SK-N-SH treated with all-trans-retinoic acid at 6 μM for 48 hours (cell line): Measurements from ENCODE around the gene FANCC.

Experiments
- ARNTL ChIP-seq: fragments of 450-650 bp; formaldehyde crosslinking; IDR thresholded peaks from 2 replicates; pipeline ENCODE4 v1.5.0; 2020; ENCODE audit warnings: low read depth, mild to moderate bottlenecking, moderate library complexity, borderline replicate concordance
- OSR1 ChIP-seq: fragments of 250-450 bp; sonication (Bioruptor Pico); IDR thresholded peaks from 2 replicates; pipeline ENCODE4 v1.8.0; 2022; ENCODE audit warnings: moderate library complexity, mild to moderate bottlenecking, inconsistent platforms
- RARB ChIP-seq: fragments of 250-450 bp; sonication (Bioruptor Pico); IDR thresholded peaks from 2 replicates; pipeline ENCODE4 v1.8.0; 2021; ENCODE audit warnings: mild to moderate bottlenecking, moderate library complexity
- TOX ChIP-seq: fragments of 250-450 bp; sonication (Bioruptor Pico); IDR thresholded peaks from 2 replicates; pipeline ENCODE4 v1.8.0; 2021; ENCODE audit warnings: mild to moderate bottlenecking, moderate library complexity, borderline replicate concordance
- ZC3H10 ChIP-seq: fragments of 250-450 bp; sonication (Bioruptor Pico); IDR thresholded peaks from 2 replicates; pipeline ENCODE4 v1.5.1; 2021; ENCODE audit warnings: mild to moderate bottlenecking, moderate library complexity
- ZFP3 ChIP-seq: fragments of 250-450 bp; sonication (Bioruptor Pico); IDR thresholded peaks from 2 replicates; pipeline ENCODE4 v1.5.0; 2020; ENCODE audit warnings: mild to moderate bottlenecking, moderate library complexity
- ZFP30 ChIP-seq: fragments of 450-650 bp; formaldehyde crosslinking; IDR thresholded peaks from 2 replicates; pipeline ENCODE4 v1.5.0; 2022; ENCODE audit warnings: mild to moderate bottlenecking, moderate library complexity
- ZNF565 ChIP-seq: fragments of 450-650 bp; formaldehyde crosslinking; conservative IDR thresholded peaks from 2 replicates; pipeline ENCODE4 v1.5.0; 2020; ENCODE audit warnings: low read depth, mild to moderate bottlenecking, moderate library complexity
- TF ChIP-seq, protein P1 (sequence below): fragments of 250-450 bp; sonication (Bioruptor Pico); IDR thresholded peaks from 2 replicates; pipeline ENCODE4 v1.5.0; 2020; ENCODE audit warnings: mild to moderate bottlenecking, moderate library complexity
- TF ChIP-seq, protein P2 (sequence below): fragments of 250-450 bp; sonication (Bioruptor Pico); IDR thresholded peaks from 2 replicates; pipeline ENCODE4 v1.8.0; 2020; ENCODE audit warnings: mild to moderate bottlenecking, moderate library complexity, borderline replicate concordance
- TF ChIP-seq, protein P3 (sequence below): fragments of 250-450 bp; sonication (Bioruptor Pico); IDR thresholded peaks from 2 replicates; pipeline ENCODE4 v1.5.1; 2021; ENCODE audit warnings: mild to moderate bottlenecking, moderate library complexity

DNA sequence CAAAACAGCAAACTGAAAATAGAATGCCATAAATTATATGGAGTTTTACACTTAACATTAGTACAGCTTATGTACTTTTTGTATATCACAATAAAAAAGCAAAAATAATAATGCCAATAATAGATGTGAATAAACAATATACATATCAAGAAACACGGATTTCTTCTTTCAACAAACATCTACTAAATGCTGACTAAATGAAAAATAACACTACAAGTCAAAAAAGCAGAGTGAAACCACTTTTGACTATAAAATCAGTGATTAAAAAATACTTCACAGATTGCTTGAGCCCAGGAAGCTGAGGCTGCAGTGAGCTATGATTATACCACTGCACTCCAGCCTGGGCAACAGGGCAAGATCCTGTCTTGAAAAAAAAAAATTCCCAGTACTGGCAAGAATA, 32.2 kb downstream of the FANCC start:
- TF ChIP-seq RARB (CRISPR knock-in tag) (no peak), ZFP3 (CRISPR knock-in tag) (no peak), ZFP30 (CRISPR knock-in tag) (no peak), ZNF565 (CRISPR knock-in tag) (no peak), OSR1 (no peak), TOX (CRISPR knock-in tag) (no peak), ARNTL (CRISPR knock-in tag) (no peak), ZC3H10 (CRISPR knock-in tag) (no peak)
- TF ChIP-seq, protein P1, sequence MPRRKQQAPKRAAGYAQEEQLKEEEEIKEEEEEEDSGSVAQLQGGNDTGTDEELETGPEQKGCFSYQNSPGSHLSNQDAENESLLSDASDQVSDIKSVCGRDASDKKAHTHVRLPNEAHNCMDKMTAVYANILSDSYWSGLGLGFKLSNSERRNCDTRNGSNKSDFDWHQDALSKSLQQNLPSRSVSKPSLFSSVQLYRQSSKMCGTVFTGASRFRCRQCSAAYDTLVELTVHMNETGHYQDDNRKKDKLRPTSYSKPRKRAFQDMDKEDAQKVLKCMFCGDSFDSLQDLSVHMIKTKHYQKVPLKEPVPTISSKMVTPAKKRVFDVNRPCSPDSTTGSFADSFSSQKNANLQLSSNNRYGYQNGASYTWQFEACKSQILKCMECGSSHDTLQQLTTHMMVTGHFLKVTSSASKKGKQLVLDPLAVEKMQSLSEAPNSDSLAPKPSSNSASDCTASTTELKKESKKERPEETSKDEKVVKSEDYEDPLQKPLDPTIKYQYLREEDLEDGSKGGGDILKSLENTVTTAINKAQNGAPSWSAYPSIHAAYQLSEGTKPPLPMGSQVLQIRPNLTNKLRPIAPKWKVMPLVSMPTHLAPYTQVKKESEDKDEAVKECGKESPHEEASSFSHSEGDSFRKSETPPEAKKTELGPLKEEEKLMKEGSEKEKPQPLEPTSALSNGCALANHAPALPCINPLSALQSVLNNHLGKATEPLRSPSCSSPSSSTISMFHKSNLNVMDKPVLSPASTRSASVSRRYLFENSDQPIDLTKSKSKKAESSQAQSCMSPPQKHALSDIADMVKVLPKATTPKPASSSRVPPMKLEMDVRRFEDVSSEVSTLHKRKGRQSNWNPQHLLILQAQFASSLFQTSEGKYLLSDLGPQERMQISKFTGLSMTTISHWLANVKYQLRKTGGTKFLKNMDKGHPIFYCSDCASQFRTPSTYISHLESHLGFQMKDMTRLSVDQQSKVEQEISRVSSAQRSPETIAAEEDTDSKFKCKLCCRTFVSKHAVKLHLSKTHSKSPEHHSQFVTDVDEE (CRISPR knock-in tag): no peak
- TF ChIP-seq, protein P2, sequence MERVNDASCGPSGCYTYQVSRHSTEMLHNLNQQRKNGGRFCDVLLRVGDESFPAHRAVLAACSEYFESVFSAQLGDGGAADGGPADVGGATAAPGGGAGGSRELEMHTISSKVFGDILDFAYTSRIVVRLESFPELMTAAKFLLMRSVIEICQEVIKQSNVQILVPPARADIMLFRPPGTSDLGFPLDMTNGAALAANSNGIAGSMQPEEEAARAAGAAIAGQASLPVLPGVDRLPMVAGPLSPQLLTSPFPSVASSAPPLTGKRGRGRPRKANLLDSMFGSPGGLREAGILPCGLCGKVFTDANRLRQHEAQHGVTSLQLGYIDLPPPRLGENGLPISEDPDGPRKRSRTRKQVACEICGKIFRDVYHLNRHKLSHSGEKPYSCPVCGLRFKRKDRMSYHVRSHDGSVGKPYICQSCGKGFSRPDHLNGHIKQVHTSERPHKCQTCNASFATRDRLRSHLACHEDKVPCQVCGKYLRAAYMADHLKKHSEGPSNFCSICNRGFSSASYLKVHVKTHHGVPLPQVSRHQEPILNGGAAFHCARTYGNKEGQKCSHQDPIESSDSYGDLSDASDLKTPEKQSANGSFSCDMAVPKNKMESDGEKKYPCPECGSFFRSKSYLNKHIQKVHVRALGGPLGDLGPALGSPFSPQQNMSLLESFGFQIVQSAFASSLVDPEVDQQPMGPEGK (CRISPR knock-in tag): no peak
- TF ChIP-seq, protein P3, sequence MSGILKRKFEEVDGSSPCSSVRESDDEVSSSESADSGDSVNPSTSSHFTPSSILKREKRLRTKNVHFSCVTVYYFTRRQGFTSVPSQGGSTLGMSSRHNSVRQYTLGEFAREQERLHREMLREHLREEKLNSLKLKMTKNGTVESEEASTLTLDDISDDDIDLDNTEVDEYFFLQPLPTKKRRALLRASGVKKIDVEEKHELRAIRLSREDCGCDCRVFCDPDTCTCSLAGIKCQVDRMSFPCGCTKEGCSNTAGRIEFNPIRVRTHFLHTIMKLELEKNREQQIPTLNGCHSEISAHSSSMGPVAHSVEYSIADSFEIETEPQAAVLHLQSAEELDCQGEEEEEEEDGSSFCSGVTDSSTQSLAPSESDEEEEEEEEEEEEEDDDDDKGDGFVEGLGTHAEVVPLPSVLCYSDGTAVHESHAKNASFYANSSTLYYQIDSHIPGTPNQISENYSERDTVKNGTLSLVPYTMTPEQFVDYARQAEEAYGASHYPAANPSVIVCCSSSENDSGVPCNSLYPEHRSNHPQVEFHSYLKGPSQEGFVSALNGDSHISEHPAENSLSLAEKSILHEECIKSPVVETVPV: no peak
